ENCODE data around the gene OR10W1.

DNA sequence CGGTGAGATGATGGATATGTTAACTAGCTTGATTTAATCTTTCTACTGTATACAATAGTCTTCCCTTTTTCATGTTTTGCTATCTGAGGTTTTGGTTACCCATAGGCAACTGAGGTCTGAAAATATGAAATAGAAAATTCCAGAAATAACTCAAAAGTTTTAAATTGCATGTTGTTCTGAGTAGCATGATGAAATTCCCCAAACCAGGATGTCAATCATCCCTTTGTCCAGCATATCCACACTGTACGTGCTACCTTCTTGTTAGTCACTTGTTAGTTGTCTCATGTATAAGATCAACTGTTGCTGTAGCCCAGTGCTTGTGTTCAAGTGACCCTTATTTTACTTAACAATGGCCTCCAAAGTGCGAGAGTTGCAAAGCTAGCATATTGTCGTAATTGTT is 21.2 kb upstream of the OR10W1 start:
- TF ChIP-seq, protein P1, sequence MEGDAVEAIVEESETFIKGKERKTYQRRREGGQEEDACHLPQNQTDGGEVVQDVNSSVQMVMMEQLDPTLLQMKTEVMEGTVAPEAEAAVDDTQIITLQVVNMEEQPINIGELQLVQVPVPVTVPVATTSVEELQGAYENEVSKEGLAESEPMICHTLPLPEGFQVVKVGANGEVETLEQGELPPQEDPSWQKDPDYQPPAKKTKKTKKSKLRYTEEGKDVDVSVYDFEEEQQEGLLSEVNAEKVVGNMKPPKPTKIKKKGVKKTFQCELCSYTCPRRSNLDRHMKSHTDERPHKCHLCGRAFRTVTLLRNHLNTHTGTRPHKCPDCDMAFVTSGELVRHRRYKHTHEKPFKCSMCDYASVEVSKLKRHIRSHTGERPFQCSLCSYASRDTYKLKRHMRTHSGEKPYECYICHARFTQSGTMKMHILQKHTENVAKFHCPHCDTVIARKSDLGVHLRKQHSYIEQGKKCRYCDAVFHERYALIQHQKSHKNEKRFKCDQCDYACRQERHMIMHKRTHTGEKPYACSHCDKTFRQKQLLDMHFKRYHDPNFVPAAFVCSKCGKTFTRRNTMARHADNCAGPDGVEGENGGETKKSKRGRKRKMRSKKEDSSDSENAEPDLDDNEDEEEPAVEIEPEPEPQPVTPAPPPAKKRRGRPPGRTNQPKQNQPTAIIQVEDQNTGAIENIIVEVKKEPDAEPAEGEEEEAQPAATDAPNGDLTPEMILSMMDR (conservative IDR thresholded peaks at IDR 0.05 in 1 of 2, IDR thresholded peaks at IDR 0.05 in 1 of 2; ENCODE audit: low read depth in 1 of 2, low read length in 2 of 2) = no peak
- TF ChIP-seq EZH2 (IDR thresholded peaks at IDR 0.05; ENCODE audit: low read length, missing control alignments) = no peak
